Bone marrow (tissue), 2 donors: ENCODE measurements around the gene ITPK1.

Experiments
- DNase-seq, 2 donors: peaks; one replicate each; lab custom pipeline; 2025; lab: John Stamatoyannopoulos, UW

ITPK1 gene

GRCh38 chr14:93104961-93105360 lies 10.8 kb downstream of the ITPK1 start:
- DNase-seq: no peak

GRCh38 chr14:93103392-93104080 lies 12.2 kb downstream of the ITPK1 start:
- peak in 1 of 2 donors; percentile 60 for DNase-seq

- no peak for DNase-seq
Measured at GRCh38 chr14:93102141-93102540, 13.6 kb downstream of the ITPK1 start.

- DNase-seq: no peak
Measured at GRCh38 chr14:93101181-93101580, 14.5 kb downstream of the ITPK1 start.

GRCh38 chr14:93100570-93100969 lies 15.2 kb downstream of the ITPK1 start:
- DNase-seq: no peak

GRCh38 chr14:93100100-93100499 lies 15.6 kb downstream of the ITPK1 start:
- DNase-seq: no peak

GRCh38 chr14:93099643-93100042 lies 16.1 kb downstream of the ITPK1 start:
- DNase-seq: no peak

GRCh38 chr14:93099196-93099595 lies 16.5 kb downstream of the ITPK1 start:
- DNase-seq: no peak

- no peak for DNase-seq
Measured at GRCh38 chr14:93096691-93097322, 18.9 kb downstream of the ITPK1 start.

GRCh38 chr14:93095742-93096510 lies 19.8 kb downstream of the ITPK1 start:
- no peak for DNase-seq

- DNase-seq: no peak
Measured at GRCh38 chr14:93094121-93094918, 21.4 kb downstream of the ITPK1 start.

GRCh38 chr14:93092606-93093556 lies 22.8 kb downstream of the ITPK1 start:
- DNase-seq: no peak

- no peak for DNase-seq
Measured at GRCh38 chr14:93091666-93092065, 24.1 kb downstream of the ITPK1 start.

GRCh38 chr14:93090826-93091555 lies 24.7 kb downstream of the ITPK1 start:
- DNase-seq: no peak

GRCh38 chr14:93089521-93090269 lies 26.0 kb downstream of the ITPK1 start:
- no peak for DNase-seq

- DNase-seq: no peak
Measured at GRCh38 chr14:93086441-93087055, 29.2 kb downstream of the ITPK1 start.

GRCh38 chr14:93085911-93086310 lies 29.8 kb downstream of the ITPK1 start:
- DNase-seq: peak in 1 of 2 donors; percentile 5

GRCh38 chr14:93084866-93085857 lies 30.6 kb downstream of the ITPK1 start:
- DNase-seq: no peak
